WTC11 (cell line): ENCODE data around the gene SLC7A5. TPM values are rescaled to one million over a fixed set of nuclear protein-coding genes. Genes with fewer than 3 reads are reported as not detected.

Experiments used
- ATAC-seq: fragments of 200-7000 bp; cut with Tn5 transposase; 2 replicates; pipeline ENCODE4 v1.10.0; 2021; ENCODE audit warnings: mild to moderate bottlenecking, moderate library complexity
- CTCF ChIA-PET: fragments of 300-600 bp; sonication (Branson Sonifier 250); formaldehyde crosslinking; loops from one replicate; lab custom pipeline; 2021; ENCODE audit warnings: antibody characterized with exemption; lab: Charles Lee
- POLR2A ChIA-PET: fragments of 350-600 bp; sonication (Branson Sonifier 250); formaldehyde crosslinking; loops from one replicate; lab custom pipeline; 2021; ENCODE audit warnings: antibody characterized with exemption; lab: Charles Lee
- DNase-seq: peaks from one replicate; pipeline ENCODE4 v3.0.0; 2021; ENCODE audit warnings: low spot score
- H3K27ac Mint-ChIP-seq: 2 replicates; pipeline ENCODE4 v1.8.0; 2021; ENCODE audit warnings: mixed read lengths
- H3K27me3 Mint-ChIP-seq: 2 replicates; pipeline ENCODE4 v1.8.0; 2021; ENCODE audit warnings: low read depth, mild to moderate bottlenecking, moderate library complexity, mixed read lengths
- H3K36me3 Mint-ChIP-seq: 2 replicates; pipeline ENCODE4 v1.8.0; 2021; ENCODE audit warnings: mixed read lengths
- H3K4me1 Mint-ChIP-seq: 2 replicates; pipeline ENCODE4 v1.8.0; 2022; ENCODE audit warnings: mixed read lengths
- H3K4me3 Mint-ChIP-seq: 2 replicates; pipeline ENCODE4 v1.8.0; 2021; ENCODE audit warnings: mild to moderate bottlenecking, moderate library complexity, mixed read lengths
- H3K9me3 Mint-ChIP-seq: 2 replicates; pipeline ENCODE4 v1.8.0; 2021; ENCODE audit warnings: mixed read lengths
- ARID4B ChIP-seq: sonication (generic); formaldehyde crosslinking; IDR thresholded peaks from 2 replicates; pipeline ENCODE4 v1.8.0; 2023; ENCODE audit warnings: missing genetic modification reagents, mild to moderate bottlenecking, borderline replicate concordance
- ATF3 ChIP-seq: sonication (generic); formaldehyde crosslinking; conservative IDR thresholded peaks from 2 replicates; pipeline ENCODE4 v1.8.1; 2022; ENCODE audit warnings: mild to moderate bottlenecking, missing genetic modification reagents
- CTCF ChIP-seq: fragments of 200-600 bp; IDR thresholded peaks from 2 replicates; pipeline ENCODE4 v1.8.0; 2022; ENCODE audit warnings: antibody characterized with exemption
- ETV6 ChIP-seq: sonication (generic); formaldehyde crosslinking; IDR thresholded peaks from 2 replicates; pipeline ENCODE4 v1.8.1; 2022; ENCODE audit warnings: mild to moderate bottlenecking, missing genetic modification reagents
- GRHL2 ChIP-seq: fragments of 250-450 bp; sonication (Bioruptor Pico); IDR thresholded peaks from 2 replicates; pipeline ENCODE4 v1.8.0; 2022; ENCODE audit warnings: mild to moderate bottlenecking, moderate library complexity; ENCODE audit not compliant: insufficient replicate concordance, severe bottlenecking
- HMGXB4 ChIP-seq: sonication (generic); formaldehyde crosslinking; IDR thresholded peaks from 2 replicates; pipeline ENCODE4 v1.8.1; 2023; ENCODE audit warnings: mild to moderate bottlenecking, moderate library complexity, missing genetic modification reagents
- MLX ChIP-seq: sonication (generic); formaldehyde crosslinking; IDR thresholded peaks from 2 replicates; pipeline ENCODE4 v1.8.1; 2023; ENCODE audit warnings: mild to moderate bottlenecking, missing genetic modification reagents, moderate library complexity
- NFYB ChIP-seq: sonication (generic); formaldehyde crosslinking; conservative IDR thresholded peaks from 2 replicates; pipeline ENCODE4 v1.8.0; 2022; ENCODE audit warnings: low read depth, missing genetic modification reagents
- NR2C2 ChIP-seq: sonication (generic); formaldehyde crosslinking; IDR thresholded peaks from 2 replicates; pipeline ENCODE4 v1.8.0; 2022; ENCODE audit warnings: mild to moderate bottlenecking, missing genetic modification reagents
- SOX15 ChIP-seq: fragments of 250-450 bp; sonication (Bioruptor Pico); IDR thresholded peaks from 2 replicates; pipeline ENCODE4 v1.9.0; 2021; ENCODE audit warnings: mild to moderate bottlenecking
- USF1 ChIP-seq: sonication (generic); formaldehyde crosslinking; IDR thresholded peaks from 2 replicates; pipeline ENCODE4 v1.8.0; 2022; ENCODE audit warnings: mild to moderate bottlenecking, missing genetic modification reagents
- ZNF219 ChIP-seq: sonication (generic); formaldehyde crosslinking; IDR thresholded peaks from 2 replicates; pipeline ENCODE4 v1.8.0; 2023; ENCODE audit warnings: missing genetic modification reagents, mild to moderate bottlenecking, borderline replicate concordance
- ZNF317 ChIP-seq: sonication (generic); formaldehyde crosslinking; IDR thresholded peaks from 2 replicates; pipeline ENCODE4 v1.8.1; 2023; ENCODE audit warnings: low read depth, mild to moderate bottlenecking, moderate library complexity, missing genetic modification reagents, borderline replicate concordance
- ZNF416 ChIP-seq: fragments of 250-450 bp; sonication (Bioruptor Pico); IDR thresholded peaks from 2 replicates; pipeline ENCODE4 v1.9.0; 2021; ENCODE audit warnings: mild to moderate bottlenecking, inconsistent platforms
- ZNF512 ChIP-seq: sonication (generic); formaldehyde crosslinking; IDR thresholded peaks from 2 replicates; pipeline ENCODE4 v1.8.1; 2022; ENCODE audit warnings: missing genetic modification reagents, borderline replicate concordance
- ZNF532 ChIP-seq: fragments of 250-450 bp; sonication (Bioruptor Pico); IDR thresholded peaks from 2 replicates; pipeline ENCODE4 v1.9.0; 2021; ENCODE audit warnings: mild to moderate bottlenecking, borderline replicate concordance
- ZSCAN18 ChIP-seq: fragments of 250-450 bp; sonication (Bioruptor Pico); IDR thresholded peaks from 2 replicates; pipeline ENCODE4 v2.1.2; 2022; ENCODE audit warnings: mild to moderate bottlenecking, moderate library complexity
- total RNA-seq: library from RNA; stranded (reverse); gene quantifications from 3 replicates; pipeline ENCODE4 v1.2.3, GENCODE V29; 2021

SLC7A5 gene
- total RNA-seq, 1 experiment from 2014 or later = 197 TPM

GRCh38 chr16:87840271-87840978 is 28.9 kb downstream of the SLC7A5 start:
- Mint-ChIP-seq H3K4me1 (peaks cover 12% of the 10 kb centered on the region), H3K36me3 (peaks cover 7% of the 10 kb centered on the region), H3K27me3 (no peaks in the 10 kb centered on the region), H3K9me3 (no peaks in the 10 kb centered on the region), H3K4me3 (no peak overlapping the region), H3K27ac (no peak overlapping the region; the same call in 1 of the 2 replicates)
- ATAC-seq (no peak), DNase-seq (no peak)
- TF ChIP-seq USF1 (no peak), ZNF512 (CRISPR knock-in tag) (no peak), ZNF416 (CRISPR knock-in tag) (no peak), HMGXB4 (CRISPR knock-in tag) (no peak), ATF3 (CRISPR knock-in tag) (no peak), ZNF219 (CRISPR knock-in tag) (no peak), CTCF (no peak), ZNF532 (no peak), ETV6 (CRISPR knock-in tag) (no peak), MLX (CRISPR knock-in tag) (no peak), SOX15 (no peak), ARID4B (CRISPR knock-in tag) (no peak), GRHL2 (CRISPR knock-in tag) (no peak), ZSCAN18 (CRISPR knock-in tag) (no peak), NR2C2 (CRISPR knock-in tag) (no peak), ZNF317 (CRISPR knock-in tag) (no peak), NFYB (no peak)
- ChIA-PET POLR2A (interaction anchor here (1.3 kb wide), 1 partner anchor 12 kb away, joined by 4 read pairs; no protein-coding TSS in a partner anchor), CTCF (interaction anchor here (0.8 to 3.1 kb wide), 9 partner anchors 9 to 71 kb away, joined by 3 to 26 read pairs (median 8); no protein-coding TSS in a partner anchor)
